Activated CD8-positive, alpha-beta T cell treated with anti-CD3 and anti-CD28 coated beads for 36 hours (primary cell): ENCODE data around the gene RALGDS. TPM values are rescaled to one million over a fixed set of nuclear protein-coding genes. Genes with fewer than 3 reads are reported as not detected.

ENCODE experiments used
- ATAC-seq: fragments of 200-7000 bp; cut with Tn5 transposase; one replicate; pipeline ENCODE4 v1.10.0; 2021; ENCODE audit warnings: mild to moderate bottlenecking, moderate library complexity
- CTCF ChIA-PET: fragments of 350-600 bp; sonication (Branson Sonifier 250); formaldehyde crosslinking; loops from one replicate; lab custom pipeline; 2021; ENCODE audit warnings: antibody characterized with exemption; lab: Charles Lee
- POLR2A ChIA-PET: fragments of 350-600 bp; sonication (Branson Sonifier 250); formaldehyde crosslinking; loops from one replicate; lab custom pipeline; 2021; ENCODE audit warnings: antibody characterized with exemption; lab: Charles Lee
- DNase-seq: peaks from one replicate; pipeline ENCODE4 v3.0.0-alpha.2; 2020
- H3K27ac Mint-ChIP-seq: one replicate; pipeline ENCODE4 v1.8.0; 2021; ENCODE audit warnings: mild to moderate bottlenecking, mixed read lengths
- H3K27me3 Mint-ChIP-seq: one replicate; pipeline ENCODE4 v1.8.0; 2021; ENCODE audit warnings: mixed read lengths
- H3K36me3 Mint-ChIP-seq: one replicate; pipeline ENCODE4 v1.8.0; 2021; ENCODE audit warnings: low read depth, mixed read lengths
- H3K4me1 Mint-ChIP-seq: one replicate; pipeline ENCODE4 v1.8.0; 2021; ENCODE audit warnings: low read depth, mixed read lengths
- H3K4me3 Mint-ChIP-seq: one replicate; pipeline ENCODE4 v1.8.0; 2021; ENCODE audit warnings: mild to moderate bottlenecking, moderate library complexity, mixed read lengths
- H3K9me3 Mint-ChIP-seq: one replicate; pipeline ENCODE4 v1.8.0; 2021; ENCODE audit warnings: mixed read lengths
- intact Hi-C: fragments of 100-400 bp; cut with micrococcal nuclease; formaldehyde crosslinking; loops from one replicate; pipeline ENCODE4 v1.10.0; 2022
- total RNA-seq, 2 experiments: library from RNA; stranded (reverse); gene quantifications; one replicate each; pipeline ENCODE4 v1.2.3, GENCODE V29; 2021
- TF ChIP-seq, protein P1 (sequence below): fragments of 200-600 bp; IDR thresholded peaks from one replicate; pipeline ENCODE4 v1.8.0; 2022; ENCODE audit warnings: antibody characterized with exemption, mild to moderate bottlenecking

The RALGDS gene
- total RNA-seq, 2 experiments from 2014 or later: 80.5 to 88.2 TPM

DNA sequence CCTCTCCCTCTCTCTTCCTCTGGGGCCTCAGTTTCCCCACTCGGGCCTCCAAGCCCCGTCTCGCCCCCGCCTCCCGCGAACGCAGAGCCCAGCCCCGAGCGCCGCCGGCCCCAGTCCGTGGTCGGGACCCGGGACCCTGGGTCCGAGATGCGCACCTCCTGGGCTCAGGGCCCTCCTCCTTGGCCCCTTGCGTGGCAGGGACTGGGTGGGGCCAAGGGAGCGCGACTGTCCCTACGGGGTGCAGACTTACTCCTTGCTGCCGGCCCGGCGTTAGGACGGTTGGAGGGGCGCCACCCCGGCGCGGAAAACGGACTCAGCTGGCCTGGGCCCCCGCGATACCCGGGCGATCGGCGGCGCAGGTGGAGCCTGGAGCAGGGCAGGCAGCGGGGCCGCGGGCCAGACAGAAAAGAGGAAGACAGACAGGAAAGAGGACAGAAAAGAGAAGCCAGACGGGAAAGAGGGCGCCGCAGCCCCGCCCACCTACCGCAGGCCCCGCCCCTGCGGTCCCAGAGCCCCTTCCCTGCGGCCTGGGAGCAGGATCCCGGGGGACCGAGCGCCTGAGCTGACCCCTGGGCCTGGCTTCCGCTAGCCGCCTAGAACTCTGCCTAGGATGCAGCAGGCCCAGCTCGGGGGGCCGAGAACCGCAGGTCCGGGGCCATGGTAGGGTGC lies 42.6 kb upstream of the RALGDS start, which contains the start of gene GBGT1:
TSS of gene GBGT1 (minus strand) at position 411 of the 669 bp plus-strand sequence. CDS start 1,502 bp downstream, outside the sequence.
- peak; percentile 25 for DNase-seq
- TF ChIP-seq, protein P1, sequence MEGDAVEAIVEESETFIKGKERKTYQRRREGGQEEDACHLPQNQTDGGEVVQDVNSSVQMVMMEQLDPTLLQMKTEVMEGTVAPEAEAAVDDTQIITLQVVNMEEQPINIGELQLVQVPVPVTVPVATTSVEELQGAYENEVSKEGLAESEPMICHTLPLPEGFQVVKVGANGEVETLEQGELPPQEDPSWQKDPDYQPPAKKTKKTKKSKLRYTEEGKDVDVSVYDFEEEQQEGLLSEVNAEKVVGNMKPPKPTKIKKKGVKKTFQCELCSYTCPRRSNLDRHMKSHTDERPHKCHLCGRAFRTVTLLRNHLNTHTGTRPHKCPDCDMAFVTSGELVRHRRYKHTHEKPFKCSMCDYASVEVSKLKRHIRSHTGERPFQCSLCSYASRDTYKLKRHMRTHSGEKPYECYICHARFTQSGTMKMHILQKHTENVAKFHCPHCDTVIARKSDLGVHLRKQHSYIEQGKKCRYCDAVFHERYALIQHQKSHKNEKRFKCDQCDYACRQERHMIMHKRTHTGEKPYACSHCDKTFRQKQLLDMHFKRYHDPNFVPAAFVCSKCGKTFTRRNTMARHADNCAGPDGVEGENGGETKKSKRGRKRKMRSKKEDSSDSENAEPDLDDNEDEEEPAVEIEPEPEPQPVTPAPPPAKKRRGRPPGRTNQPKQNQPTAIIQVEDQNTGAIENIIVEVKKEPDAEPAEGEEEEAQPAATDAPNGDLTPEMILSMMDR: no peak
- Mint-ChIP-seq H3K4me3 (peak within 1 kb of the TSS; percentile 67), H3K27me3 (peaks cover 3% of the 10 kb centered on the region), H3K36me3 (no peaks in the 10 kb centered on the region), H3K9me3 (no peaks in the 10 kb centered on the region), H3K27ac (no peak within 1 kb of the TSS), H3K4me1 (no peaks in the 10 kb centered on the region)
- POLR2A ChIA-PET: interaction anchor here (0.6 kb wide), 1 partner anchor 120 kb away, joined by 3 read pairs; no protein-coding TSS in a partner anchor
- peak; percentile 56 for ATAC-seq
- intact Hi-C loops: no loop called here
- CTCF ChIA-PET: interaction anchor here (1.4 kb wide), 1 partner anchor 18 kb away, joined by 5 read pairs; no protein-coding TSS in a partner anchor

DNA sequence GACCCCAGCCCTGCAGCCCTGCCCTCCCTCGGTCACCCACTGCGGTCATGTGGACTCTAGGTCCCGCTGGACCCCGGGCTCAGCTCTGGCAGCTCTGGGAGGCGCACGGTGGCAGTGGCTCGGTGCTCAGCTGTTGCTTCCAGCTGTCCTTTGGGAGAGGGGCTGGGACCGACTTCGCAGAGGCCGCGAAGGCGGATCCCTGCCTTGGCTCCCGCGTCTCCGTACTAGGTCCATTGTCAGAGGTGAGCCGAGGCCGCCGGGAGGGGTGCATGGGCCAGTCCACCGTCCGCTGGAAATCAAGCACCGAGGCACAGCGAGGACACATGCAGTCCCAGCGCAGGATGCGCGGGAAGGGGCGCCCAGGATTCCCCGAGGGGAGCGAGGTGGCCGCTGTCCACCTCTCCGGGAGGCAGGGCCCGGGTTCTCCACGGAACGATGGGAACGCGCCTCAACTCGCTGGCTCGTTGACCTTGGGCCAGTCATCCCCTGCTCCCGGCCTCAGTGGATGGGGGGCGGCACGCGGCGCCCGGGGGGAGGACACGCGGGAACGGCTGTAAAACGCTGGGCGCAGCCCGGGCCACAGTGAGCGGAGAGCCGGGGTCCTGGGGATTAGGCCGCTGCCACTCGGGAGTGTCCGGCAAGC lies 41.9 kb upstream of the RALGDS start:
- no peaks in the 10 kb centered on the region for H3K9me3 Mint-ChIP-seq

DNA sequence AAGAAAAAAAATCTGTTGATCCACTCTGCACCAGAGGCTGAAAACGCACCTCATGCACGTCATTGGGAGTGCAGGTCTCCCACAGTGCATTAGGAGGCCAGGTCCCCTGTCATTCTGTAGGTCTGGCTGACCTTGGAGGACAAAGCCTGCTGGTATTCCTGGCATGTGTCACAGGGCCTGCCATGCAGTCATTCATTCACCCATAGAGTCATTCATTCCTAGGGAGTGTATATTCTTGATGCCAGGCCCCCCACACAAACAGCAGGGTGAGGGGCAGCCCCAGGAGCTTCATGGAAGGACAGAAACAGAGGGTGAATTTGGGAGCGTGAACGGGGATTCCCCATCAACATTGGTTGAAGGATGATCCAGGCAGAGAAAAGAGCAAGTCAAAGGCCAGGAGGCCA lies 40.5 kb upstream of the RALGDS start:
- Mint-ChIP-seq H3K36me3 (no peaks in the 10 kb centered on the region), H3K4me3 (no peak overlapping the region), H3K27me3 (peaks cover 3% of the 10 kb centered on the region), H3K9me3 (no peaks in the 10 kb centered on the region), H3K27ac (no peak overlapping the region), H3K4me1 (no peaks in the 10 kb centered on the region)
- ChIA-PET POLR2A (no interaction called here), CTCF (no interaction called here)
- DNase-seq (no peak), ATAC-seq (no peak)
- intact Hi-C loops: no loop called here
- TF ChIP-seq, protein P1: no peak

More for the DNA sequence above, 41.9 kb upstream of the RALGDS start:
- ChIA-PET CTCF (interaction anchor here (1.4 kb wide), 1 partner anchor 18 kb away, joined by 5 read pairs; no protein-coding TSS in a partner anchor), POLR2A (no interaction called here)
- ATAC-seq: no peak
- intact Hi-C loops: no loop called here
- TF ChIP-seq, protein P1: no peak
- H3K27ac Mint-ChIP-seq: no peak overlapping the region
- H3K4me1 Mint-ChIP-seq: no peaks in the 10 kb centered on the region
- H3K36me3 Mint-ChIP-seq: no peaks in the 10 kb centered on the region
- H3K4me3 Mint-ChIP-seq: peak overlapping the region; percentile 37
- H3K27me3 Mint-ChIP-seq: peaks cover 3% of the 10 kb centered on the region
- no peak for DNase-seq

DNA sequence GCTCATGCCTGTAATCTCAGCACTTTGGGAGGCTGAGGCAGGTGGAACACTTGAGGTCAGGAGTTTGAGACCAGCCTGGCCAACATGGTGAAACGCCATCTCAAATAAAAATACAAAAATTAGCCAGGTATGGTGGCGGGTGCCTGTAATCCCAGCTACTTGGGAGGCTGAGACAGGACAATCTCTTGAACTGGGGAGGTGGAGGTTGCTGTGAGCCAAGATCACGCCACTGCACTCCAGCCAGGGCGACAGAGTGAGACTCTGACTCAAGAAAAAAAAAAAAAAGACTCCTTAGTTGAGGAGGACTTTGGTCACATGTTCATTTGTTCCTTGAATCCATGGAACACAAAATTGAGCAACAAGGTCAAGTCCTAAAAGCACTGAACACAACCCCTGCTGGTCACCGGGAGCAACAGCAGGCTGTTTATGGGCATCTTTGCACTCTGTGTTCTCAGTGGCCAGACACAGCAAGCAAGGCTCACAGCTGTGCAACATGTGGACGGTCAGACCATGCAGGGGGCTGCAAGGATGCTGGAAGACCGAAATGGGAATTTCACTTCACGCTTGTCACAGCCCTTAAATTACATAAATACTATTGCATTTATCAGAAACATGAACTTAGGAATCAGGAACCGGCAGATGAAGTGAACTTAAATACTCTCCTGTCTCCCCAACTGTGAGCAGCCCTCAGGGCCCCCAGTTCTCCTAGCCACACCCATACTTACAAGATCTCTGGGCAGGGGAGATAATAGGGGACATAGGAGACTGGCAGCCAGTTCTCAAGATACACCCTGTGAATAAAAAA lies 39.9 kb upstream of the RALGDS start:
- TF ChIP-seq, protein P1: peak; percentile 84
- intact Hi-C loops: no loop called here
- ChIA-PET POLR2A (no interaction called here), CTCF (interaction anchor here (0.6 to 1.4 kb wide), 5 partner anchors 11 to 78 kb away, joined by 3 to 7 read pairs (median 3); no protein-coding TSS in a partner anchor)
- Mint-ChIP-seq H3K4me1 (no peaks in the 10 kb centered on the region), H3K27ac (no peak overlapping the region), H3K4me3 (no peak overlapping the region), H3K27me3 (peaks cover 3% of the 10 kb centered on the region), H3K9me3 (no peaks in the 10 kb centered on the region), H3K36me3 (no peaks in the 10 kb centered on the region)
- ATAC-seq (peak; percentile 84), DNase-seq (peak; percentile 64)
